Hindlimb muscle (tissue), 1 donor: ENCODE measurements around the gene TCEAL4. TPM values are rescaled to one million over a fixed set of nuclear protein-coding genes. Genes with fewer than 3 reads are reported as not detected.
A peak's percentile ranks its signal among the peaks of the same experiment; 100 is the strongest.
"Not testable (repeated sequence)": the region's sequence is repeated elsewhere in the genome, so short reads cannot be mapped to it uniquely, and the experiment has no call there.

Experiments
- DNase-seq: peaks from one replicate; pipeline ENCODE4 v3.0.0-alpha.2; 2013
- polyA plus RNA-seq: library from polyadenylated mRNA; unstranded; fragments of 120-200 nt; gene quantifications from one replicate; pipeline ENCODE4 v1.2.1, GENCODE V29; 2013; ENCODE audit not compliant: insufficient read length

The TCEAL4 gene
- 74.8 TPM for polyA plus RNA-seq

- DNase-seq = peak; percentile 53
Observed at GRCh38 chrX:103585411-103586313, at the start of gene TCEAL4. Gene TCEAL4 (plus strand): TSS chrX:103585515. CDS start chrX:103586676, 1,161 bp downstream.

GRCh38 chrX:103536071-103536470 lies 49.2 kb upstream of the TCEAL4 start:
- DNase-seq = no peak

DNA sequence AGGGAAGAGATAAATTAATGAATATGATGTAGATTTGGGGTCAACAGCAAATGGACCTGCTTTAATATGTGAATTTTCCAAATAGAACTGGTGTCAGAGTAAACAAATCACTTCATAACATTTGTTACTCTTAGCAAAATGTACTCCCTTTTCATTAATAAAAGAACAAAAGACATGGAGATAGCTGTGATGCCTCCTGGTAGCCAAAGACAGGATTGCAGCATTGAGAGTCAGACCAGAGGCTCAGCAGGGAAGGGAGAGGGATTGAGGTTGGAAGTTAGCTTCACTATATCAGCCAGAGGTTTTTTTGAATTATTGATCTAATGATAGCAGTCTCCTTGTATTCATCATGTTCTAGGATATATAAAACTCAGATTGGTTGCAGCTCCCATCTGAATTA lies 48.6 kb upstream of the TCEAL4 start:
- DNase-seq = no peak

GRCh38 chrX:103537871-103538387 lies 47.4 kb upstream of the TCEAL4 start:
- no peak for DNase-seq

DNA sequence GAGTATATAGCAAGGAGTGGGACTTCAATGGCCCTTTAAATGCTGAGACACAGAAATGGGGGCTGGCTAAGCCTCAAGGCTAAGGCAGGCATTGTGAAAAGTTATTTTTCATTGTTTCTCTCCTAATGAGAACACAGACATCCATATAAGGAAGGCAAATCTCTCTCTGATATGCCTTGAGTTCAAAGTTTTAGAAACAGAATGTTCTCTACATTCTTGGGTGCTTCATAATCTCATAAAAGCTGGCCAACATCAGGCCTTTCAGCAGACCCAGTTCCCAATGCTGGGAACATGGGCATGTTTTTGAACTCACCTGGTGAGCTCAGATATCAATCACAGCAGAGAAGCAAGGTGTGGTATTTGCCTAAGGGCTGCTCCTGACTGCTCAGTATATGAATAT lies 46.6 kb upstream of the TCEAL4 start:
- DNase-seq = no peak

DNA sequence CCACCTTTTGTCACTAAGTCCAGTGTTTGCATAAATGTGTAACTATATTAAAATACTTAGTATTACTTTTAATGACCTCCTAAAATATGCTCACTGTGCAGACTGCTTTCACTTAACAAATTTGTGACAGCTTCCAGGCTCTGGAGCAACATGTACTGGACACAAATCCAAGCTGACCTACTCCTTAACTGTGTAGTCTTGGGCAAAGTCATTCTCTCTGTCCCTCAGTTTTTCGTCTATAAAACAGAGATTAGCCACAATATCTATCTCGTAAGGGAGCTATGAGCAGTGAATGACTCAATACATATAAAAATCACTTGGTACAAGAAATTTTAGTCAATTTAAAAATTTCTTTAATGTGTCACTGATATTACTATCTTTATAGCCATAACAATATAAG lies 45.6 kb upstream of the TCEAL4 start:
- no peak for DNase-seq

DNA sequence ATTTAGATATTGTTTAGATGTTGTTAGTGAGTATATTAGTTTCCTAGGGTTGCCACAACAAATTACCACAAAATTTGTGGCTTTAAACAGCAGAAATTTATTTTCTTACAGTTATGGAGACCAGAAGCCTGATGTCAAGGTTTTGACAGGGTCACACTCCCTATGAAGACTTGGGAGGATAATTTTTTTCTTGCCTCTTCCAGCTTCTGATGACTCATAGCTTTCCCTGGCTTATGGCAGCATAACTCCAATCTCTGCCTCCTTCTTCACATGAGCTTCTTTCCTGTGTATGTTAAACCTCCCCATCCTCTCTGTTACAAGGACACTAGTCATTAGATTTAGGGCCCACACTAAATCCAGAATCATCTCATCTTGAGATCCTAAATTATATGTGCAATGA lies 45.2 kb upstream of the TCEAL4 start:
- no peak for DNase-seq

DNA sequence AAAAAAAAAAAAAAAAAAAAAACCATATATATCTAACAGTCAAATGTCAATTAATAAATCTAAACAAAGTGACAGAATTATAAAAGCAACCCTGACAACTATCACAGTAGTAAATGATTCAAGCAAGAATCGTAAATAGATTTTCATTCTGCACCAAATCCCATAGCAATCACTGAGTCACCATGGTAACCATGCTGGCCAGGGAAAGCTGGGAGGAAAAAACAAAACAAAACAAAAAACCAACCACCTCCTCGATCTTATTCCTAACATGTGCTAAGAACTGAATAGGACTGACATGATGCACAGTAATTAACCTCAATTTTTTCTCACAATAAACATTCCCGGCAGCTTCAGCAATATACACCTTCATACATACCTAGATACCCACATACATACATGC lies 35.4 kb upstream of the TCEAL4 start:
- no peak for DNase-seq

GRCh38 chrX:103550415-103551051 lies 34.8 kb upstream of the TCEAL4 start:
- DNase-seq = no peak

GRCh38 chrX:103552236-103552635 lies 33.1 kb upstream of the TCEAL4 start:
- no peak for DNase-seq

GRCh38 chrX:103554687-103555424 lies 30.5 kb upstream of the TCEAL4 start:
- peak; percentile 71 for DNase-seq

DNA sequence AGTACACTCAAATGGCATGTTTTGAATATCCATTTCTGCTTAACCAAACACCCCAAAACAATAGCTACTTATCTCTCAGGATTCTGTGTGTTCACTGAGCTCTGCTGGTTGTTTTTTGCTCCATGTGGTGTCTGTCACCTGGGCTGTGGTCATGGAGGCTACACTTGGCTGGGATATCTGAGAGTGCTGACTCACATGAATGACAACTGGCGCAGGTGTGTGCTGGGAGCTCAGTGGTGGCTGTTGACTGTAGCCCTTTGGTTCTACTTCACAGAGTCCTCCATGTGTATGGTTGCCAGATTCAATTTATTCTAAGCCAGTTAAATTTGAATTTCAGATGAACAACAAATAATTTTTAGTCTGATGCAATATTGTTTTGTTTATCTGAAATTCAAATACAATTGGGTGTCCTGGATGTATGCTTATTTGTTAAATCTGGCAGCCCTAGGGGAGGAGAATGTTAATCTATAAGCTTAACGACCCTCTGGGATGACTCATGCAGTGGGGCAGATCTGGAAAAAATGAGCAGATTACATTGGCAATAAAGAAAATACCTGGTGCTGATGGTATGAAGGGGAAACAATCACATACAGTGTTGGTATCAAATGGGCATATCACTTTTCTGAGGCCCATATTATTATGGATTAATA lies 28.2 kb upstream of the TCEAL4 start:
- DNase-seq = no peak

DNA sequence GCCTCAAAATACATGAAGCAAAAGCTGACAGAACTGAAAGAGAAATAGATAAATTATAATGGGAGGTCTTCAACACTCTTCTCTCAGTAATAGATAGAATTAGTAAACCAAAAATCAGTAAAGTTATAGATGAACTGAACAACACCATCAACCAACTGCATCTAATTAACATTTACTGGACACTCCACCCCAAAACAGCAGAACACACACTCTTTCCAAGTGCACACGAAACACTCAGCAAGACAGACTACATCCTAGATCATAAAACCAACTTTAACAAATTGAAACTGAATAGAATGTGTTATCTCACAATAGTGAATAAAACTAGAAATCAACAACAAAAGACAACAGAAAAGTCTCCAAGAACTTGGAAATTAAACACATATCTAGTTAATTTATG lies 25.1 kb upstream of the TCEAL4 start:
- DNase-seq = no peak

- no peak for DNase-seq
Observed at GRCh38 chrX:103562801-103563200, 22.5 kb upstream of the TCEAL4 start.

DNA sequence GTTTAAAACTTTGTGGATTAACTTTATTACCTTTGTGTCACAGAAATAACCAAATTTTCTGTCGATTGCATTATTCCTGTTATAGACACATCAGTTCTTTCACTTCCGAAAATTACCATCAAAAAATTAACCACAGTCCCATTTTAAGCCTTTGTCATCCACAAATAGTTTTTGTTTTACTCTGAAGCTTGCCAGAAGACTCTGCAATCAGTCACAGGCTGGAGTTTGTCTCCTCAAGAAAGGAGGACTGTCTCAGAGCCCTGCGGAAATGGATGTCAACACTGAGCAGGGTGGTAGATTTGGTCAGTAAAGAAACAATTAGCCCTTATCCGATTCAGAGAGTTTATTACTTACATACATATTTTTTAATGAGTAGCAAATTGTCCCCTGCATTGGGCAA lies 20.1 kb upstream of the TCEAL4 start:
- DNase-seq = no peak

- DNase-seq = no peak
Observed at GRCh38 chrX:103565752-103566151, 19.6 kb upstream of the TCEAL4 start.

- DNase-seq = no peak
Observed at GRCh38 chrX:103571121-103571520, 14.2 kb upstream of the TCEAL4 start.

- DNase-seq = no peak
Observed at GRCh38 chrX:103571726-103572125, 13.6 kb upstream of the TCEAL4 start.

- no peak for DNase-seq
Observed at GRCh38 chrX:103573202-103573601, 12.1 kb upstream of the TCEAL4 start.

- DNase-seq = no peak
Observed at GRCh38 chrX:103584596-103584995, 719 bp upstream of the TCEAL4 start.

DNA sequence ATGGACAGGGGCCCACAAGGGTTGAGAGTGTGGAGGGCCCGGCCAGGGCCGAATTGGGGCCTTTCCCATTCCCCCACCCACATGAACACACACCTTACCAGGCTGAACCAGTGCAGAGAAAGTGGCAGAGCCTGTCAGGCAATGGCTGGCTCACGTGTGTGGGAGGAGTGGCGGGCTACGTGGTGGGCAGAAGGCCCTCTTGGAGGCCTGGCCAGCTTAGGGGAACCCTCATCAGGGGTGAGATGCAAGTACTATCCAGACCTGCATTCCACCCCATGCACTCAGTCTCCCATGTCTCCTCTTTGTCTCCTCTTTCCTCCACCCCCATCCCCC lies 965 bp downstream of the TCEAL4 start:
- peak; percentile 34 for DNase-seq

DNA sequence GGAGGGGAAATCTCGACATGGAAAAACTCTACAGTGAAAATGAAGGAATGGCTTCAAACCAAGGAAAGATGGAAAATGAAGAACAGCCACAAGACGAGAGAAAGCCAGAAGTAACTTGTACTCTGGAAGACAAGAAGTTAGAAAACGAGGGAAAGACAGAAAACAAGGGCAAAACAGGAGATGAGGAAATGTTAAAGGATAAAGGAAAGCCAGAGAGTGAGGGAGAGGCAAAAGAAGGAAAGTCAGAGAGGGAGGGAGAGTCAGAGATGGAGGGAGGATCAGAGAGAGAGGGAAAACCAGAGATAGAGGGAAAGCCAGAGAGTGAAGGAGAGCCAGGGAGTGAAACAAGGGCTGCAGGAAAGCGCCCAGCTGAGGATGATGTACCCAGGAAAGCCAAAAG lies 1.3 kb downstream of the TCEAL4 start:
- DNase-seq = no peak

DNA sequence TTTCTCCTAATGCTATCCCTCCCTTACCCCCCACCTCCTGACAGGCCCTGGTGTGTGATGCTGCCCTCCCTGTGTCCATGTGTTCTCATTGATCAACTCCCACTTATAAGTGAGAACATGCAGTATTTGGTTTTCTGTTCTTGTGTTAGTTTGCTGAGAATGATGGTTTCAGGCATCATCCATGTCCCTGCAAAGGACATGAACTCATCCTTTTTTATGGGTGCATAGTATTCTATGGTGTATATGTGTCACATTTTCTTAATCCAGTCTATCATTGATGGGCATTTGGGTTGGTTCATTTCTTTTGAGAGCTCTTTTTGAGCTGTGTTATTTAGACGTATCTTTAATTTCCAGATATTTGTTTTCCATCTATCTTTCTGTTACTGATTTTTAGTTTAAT lies 7.0 kb downstream of the TCEAL4 start:
- DNase-seq = not testable (repeated sequence)
